ENCODE measurements around the gene RERE.

RERE gene

DNA sequence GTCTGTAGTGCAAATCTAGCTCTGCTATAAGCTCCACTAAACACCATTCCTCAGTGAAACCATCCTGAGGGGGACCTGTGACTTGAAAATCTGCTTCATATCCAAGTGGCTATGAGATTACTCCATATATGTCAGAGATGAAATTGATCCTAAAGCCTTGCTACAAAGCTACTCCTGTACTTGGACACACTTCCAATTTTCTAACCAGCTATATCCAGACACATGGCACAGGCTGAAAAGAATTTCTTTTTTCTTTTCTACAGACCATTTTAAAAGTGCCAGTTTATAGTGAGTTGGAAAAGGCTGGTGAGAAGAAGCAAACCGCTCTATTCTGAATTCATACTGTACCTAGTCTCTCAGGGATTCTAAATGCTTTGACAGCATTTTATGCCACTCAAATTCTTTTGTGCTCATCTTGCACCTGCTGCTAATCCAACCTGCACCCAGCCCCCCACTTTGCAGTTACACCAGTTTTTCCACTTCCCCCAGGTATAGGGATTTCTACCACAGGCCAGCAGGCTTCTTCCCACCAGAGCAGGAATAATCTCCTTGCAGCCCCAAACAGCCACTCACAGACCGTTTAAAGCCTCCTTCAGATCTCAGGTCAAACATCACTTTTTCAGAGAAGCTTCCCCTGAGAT lies 112.5 kb downstream of the RERE start:
- TF ChIP-seq, protein P1, sequence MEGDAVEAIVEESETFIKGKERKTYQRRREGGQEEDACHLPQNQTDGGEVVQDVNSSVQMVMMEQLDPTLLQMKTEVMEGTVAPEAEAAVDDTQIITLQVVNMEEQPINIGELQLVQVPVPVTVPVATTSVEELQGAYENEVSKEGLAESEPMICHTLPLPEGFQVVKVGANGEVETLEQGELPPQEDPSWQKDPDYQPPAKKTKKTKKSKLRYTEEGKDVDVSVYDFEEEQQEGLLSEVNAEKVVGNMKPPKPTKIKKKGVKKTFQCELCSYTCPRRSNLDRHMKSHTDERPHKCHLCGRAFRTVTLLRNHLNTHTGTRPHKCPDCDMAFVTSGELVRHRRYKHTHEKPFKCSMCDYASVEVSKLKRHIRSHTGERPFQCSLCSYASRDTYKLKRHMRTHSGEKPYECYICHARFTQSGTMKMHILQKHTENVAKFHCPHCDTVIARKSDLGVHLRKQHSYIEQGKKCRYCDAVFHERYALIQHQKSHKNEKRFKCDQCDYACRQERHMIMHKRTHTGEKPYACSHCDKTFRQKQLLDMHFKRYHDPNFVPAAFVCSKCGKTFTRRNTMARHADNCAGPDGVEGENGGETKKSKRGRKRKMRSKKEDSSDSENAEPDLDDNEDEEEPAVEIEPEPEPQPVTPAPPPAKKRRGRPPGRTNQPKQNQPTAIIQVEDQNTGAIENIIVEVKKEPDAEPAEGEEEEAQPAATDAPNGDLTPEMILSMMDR (IDR thresholded peaks at IDR 0.05; ENCODE audit: low read depth, low read length), result no peak
- DNase-seq (ENCODE audit: extremely low read depth, low read depth), result no peak

- TF ChIP-seq, protein P1 (IDR thresholded peaks at IDR 0.05; ENCODE audit: low read depth, low read length), result no peak
Measured at GRCh38 chr1:8702850-8703810, 114.3 kb downstream of the RERE start.

DNA sequence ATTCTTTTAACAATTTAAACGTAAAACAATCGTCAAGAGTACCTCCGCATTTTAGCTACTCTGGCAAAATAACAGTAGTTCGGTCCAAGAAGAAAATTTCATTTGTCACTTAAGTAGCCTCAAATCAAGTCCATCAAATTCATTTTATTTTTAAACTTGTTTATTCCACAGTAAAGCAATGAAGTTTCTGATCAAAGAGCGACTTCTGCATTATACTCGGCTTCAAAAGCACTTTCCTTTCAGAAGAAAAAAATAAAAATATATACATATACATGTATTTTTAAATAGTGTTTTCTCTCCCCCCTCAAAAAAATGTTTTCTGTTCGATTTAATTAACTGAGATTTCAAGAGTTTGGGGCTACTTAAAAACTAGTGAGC lies 115.0 kb downstream of the RERE start:
- no peak for DNase-seq (ENCODE audit: extremely low read depth, low read depth)
- TF ChIP-seq, protein P1 (IDR thresholded peaks at IDR 0.05; ENCODE audit: low read depth, low read length), result no peak

More at GRCh38 chr1:8702850-8703810, 114.3 kb downstream of the RERE start:
- peak; percentile 67 for DNase-seq (ENCODE audit: extremely low read depth, low read depth)

- DNase-seq (ENCODE audit: extremely low read depth, low read depth), result no peak
- TF ChIP-seq, protein P1 (IDR thresholded peaks at IDR 0.05; ENCODE audit: low read depth, low read length), result no peak
Measured at GRCh38 chr1:8701794-8702471, 115.5 kb downstream of the RERE start.

DNA sequence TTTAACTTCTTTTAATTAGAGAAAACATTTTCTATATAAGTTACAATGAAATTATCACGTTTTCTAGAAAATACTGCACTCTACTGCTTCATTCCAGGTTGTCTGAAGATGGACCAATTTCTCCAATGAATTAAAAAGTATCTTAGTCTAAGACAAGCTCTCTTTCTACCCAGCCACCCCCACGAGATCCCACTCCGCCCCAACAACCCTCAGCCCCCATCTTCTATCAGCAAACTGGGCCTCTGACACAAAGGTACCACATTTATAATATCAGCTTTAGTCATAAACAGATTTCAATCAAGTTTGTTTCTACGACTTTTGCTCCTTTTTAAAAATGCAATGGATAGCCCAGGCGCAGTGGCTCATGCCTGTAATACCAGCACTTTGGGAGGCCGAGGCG lies 117.8 kb downstream of the RERE start:
- DNase-seq (ENCODE audit: extremely low read depth, low read depth), result no peak
- TF ChIP-seq, protein P1 (IDR thresholded peaks at IDR 0.05; ENCODE audit: low read depth, low read length), result no peak

DNA sequence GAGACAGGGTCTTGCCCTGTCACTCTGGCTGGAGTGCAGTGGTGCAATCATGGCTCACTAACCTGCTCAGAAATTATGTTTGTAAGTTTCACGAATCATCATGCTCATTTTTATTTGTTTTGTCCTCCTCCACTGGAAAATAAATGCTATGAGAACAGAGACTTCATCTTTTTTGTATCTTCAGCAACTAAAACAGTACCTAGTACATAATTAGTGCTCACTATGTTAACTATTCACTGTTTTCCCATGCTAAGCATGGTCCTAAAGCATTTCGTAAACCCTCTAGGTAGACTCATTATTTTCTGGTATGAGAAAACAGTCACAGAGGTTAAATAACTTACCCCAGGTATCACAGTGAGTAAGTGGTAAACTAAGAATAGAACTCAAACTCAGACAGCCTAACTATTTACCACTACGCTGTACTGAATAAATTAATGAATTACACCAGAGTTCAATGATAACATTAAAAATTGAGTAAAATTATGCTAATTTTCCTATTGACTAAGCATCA lies 118.4 kb downstream of the RERE start:
- TF ChIP-seq, protein P1 (IDR thresholded peaks at IDR 0.05; ENCODE audit: low read depth, low read length), result no peak
- no peak for DNase-seq (ENCODE audit: extremely low read depth, low read depth)
